Right ventricle myocardium inferior (tissue), 1 donor: ENCODE results near the gene BTRC. TPM values are rescaled to one million over a fixed set of nuclear protein-coding genes. Genes with fewer than 3 reads are reported as not detected.
A peak's percentile ranks its signal among the peaks of the same experiment; 100 is the strongest.
"Not testable (repeated sequence)": the region's sequence is repeated elsewhere in the genome, so short reads cannot be mapped to it uniquely, and the experiment has no call there.

ENCODE experiments used
- ATAC-seq: fragments of 200-7000 bp; cut with Tn5 transposase; one replicate; pipeline ENCODE4 v1.9.1; 2020; ENCODE audit warnings: mild to moderate bottlenecking, moderate library complexity
- DNase-seq: peaks from one replicate; pipeline ENCODE4 v3.0.0; 2021; ENCODE audit errors: missing footprints
- intact Hi-C: fragments of 100-400 bp; cut with DNase I; formaldehyde crosslinking; loops from one replicate; pipeline ENCODE4 v1.11.0; 2022
- long read RNA-seq: library from polyadenylated mRNA; unstranded; transcript quantifications from one replicate; pipeline ENCODE4 v2.0.0, GENCODE V29; 2021
- total RNA-seq: library from RNA; stranded (reverse); fragmentation: NEBNext Ultra II Directional; extraction: Animal tissue kit (Norgen Biotek cat#: 25700); gene quantifications from one replicate; pipeline ENCODE4 v1.2.1, GENCODE V29; 2021
- donor health status: DM: no; HTN: yes; CAD: no; lungs with severe emphysema.

Gene BTRC
- 30.9 TPM for total RNA-seq
- long read RNA-seq, full-length matches to known transcripts: 5 of 11 reads
- long read RNA-seq, partial matches to known transcripts: 0 of 11 reads
- long read RNA-seq, other reads (novel, unspliced or antisense): 6 of 11 reads

GRCh38 chr10:101353692-101354327 lies at the start of gene BTRC:
BTRC (plus strand) TSS chr10:101354165; CDS start chr10:101354181, 16 bp downstream.
- ATAC-seq (peak; percentile 99), DNase-seq (peak; percentile 97)
- intact Hi-C loops: no loop called here

DNA sequence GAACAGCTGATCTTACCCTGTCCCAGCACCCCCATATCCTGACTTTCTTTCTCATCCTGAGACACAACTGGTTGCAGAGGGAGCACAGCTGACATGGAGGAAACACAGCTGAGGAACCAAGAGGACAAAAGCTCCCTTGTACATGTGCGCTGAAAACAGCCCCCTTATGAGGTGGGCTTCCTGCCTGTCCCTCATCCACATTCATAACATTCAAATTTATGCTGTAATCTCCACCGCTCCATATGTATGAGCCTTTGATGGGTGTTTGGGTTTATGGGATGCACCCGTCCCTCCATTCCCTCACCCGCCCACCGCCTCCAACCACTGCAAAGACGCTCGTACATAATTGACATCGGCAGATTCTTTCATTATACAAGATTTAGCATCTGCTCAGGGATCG lies 49.6 kb upstream of the BTRC start:
- no peak for ATAC-seq
- DNase-seq: no peak
- intact Hi-C loops: no loop called here

DNA sequence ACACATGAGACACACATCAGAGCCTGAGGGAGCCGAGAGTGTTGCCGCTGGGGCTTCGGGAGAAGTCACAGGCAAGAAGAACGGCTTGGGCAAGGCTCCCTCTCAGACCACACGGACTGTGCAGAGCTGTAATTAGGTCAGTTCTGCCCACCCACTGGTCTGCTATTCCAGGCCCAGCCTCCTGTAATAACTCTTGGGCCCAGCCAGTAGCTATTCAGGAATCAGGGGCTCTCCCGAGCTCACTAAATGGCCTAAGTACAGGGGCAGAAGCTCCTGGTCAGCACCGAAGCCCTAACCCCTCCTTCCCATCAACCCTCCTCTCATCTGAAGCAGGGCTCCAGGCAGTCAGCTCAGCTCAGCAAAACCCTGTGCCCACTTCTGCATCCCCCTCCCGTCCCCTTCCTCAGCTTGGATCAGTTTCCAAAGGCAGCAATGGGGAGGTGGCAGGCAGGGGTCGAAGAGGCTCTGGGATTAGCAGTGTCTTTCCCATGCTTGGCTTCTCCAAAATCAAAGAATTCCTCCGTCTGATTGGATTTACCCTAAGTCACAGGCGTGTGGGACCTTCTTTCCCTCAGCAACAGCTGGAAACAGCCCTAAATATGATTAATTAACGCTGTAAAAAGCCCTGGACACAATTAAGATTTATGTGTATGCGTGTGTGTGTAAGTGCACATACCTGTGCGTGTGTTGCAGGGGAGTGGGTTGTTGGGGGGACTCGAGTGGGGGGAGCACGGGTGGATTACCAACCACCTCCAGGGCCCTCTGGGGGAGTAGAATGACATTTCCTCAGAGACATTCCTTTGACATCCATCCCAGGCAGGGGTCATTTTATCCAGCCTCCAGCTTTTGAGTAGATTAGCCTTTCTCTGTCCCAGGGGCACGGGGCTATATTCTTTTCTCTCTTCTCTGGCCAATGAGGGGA lies 48.4 kb upstream of the BTRC start:
- no peak for ATAC-seq
- DNase-seq: no peak
- intact Hi-C loops: no loop called here

DNA sequence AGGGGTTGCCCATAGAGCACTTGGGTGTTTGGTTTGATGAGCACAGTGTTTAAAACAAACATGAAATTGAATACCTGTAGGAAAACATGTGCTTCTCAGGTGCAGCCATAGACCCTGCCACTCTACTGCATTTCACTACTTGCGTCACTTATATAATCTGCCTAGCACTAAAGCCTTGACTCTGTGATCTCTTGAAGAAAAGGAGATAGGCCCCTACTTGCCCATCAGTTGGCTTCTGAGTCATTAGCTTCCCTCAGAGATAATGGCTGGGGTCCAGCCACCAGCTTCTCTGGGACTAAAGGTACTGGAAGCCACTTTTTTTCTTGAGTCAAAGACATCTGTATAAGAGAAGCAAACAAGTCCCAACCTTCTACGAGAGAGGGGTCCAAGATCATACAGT lies 45.9 kb upstream of the BTRC start:
- ATAC-seq (no peak), DNase-seq (no peak)
- intact Hi-C loops: no loop called here

DNA sequence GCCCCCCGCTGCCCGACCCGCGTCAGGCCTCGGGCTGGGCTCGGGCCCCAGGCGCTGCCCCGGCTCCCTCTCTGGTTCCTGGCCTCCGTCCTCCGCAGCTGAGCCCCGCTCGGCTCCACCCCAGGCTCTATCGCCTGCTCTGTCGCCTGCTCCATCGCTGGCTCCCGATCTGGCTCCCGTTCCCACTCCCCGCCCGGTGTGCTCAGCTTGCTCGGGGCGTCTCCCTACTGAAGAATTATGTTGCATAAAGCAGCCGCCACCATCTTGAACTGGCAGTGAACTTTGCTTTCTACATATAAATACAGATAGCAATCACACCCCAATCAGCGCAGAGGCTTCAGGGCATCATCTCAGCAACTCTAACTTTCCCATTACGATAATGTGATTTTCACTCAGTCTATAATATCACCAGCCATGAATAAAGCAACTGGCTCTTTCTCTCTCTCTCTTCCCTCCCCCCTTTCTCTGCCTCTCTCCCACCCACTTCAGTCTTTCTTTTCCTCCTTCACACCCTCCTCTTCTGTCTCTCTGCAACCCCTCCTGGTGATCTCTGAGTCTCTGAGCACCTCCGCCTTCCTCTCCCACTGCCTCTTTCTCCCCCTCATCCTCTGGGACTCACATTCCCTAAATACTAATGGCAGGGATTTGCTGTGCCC lies 43.3 kb upstream of the BTRC start:
- ATAC-seq (no peak), DNase-seq (no peak)
- intact Hi-C loops: no loop called here

- ATAC-seq (peak; percentile 61), DNase-seq (no peak)
- intact Hi-C loops: no loop called here
Observed at GRCh38 chr10:101311185-101312066, 42.5 kb upstream of the BTRC start.

DNA sequence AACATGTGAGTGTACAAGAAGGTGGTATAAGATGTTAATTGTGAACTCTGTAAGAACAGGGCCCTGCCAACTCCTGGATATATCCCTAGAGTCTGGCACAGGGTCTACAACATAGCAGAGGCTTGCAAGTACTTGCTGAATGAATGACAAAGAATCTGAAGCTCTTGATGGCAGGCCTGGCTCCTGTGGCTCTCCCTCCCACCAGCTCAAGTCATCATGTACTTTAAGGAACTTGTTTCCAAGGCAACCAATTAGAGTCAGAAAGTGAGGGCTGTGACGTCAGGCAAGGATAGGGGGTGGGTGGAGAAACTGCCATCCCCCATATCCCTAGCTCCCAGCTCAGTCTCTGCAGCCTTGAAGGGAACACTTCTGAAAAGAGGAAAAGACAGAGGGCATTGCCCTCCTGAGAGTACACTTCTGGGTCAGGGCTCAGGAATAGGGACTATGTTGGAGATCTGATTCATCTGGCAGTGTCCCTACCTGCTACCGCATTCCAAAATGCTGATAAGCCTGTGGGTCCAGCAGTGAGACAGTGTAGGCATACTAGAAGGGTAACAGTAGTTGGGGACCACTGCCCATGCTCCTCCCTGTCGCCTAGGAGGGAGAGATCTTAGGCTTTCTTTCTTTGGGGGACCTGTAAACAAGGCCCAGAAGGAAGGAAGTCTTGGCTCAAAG lies 34.6 kb upstream of the BTRC start:
- ATAC-seq: no peak
- intact Hi-C loops: no loop called here
- no peak for DNase-seq

- intact Hi-C loops: no loop called here
- no peak for DNase-seq
- no peak for ATAC-seq
Observed at GRCh38 chr10:101321073-101321472, 32.9 kb upstream of the BTRC start.

DNA sequence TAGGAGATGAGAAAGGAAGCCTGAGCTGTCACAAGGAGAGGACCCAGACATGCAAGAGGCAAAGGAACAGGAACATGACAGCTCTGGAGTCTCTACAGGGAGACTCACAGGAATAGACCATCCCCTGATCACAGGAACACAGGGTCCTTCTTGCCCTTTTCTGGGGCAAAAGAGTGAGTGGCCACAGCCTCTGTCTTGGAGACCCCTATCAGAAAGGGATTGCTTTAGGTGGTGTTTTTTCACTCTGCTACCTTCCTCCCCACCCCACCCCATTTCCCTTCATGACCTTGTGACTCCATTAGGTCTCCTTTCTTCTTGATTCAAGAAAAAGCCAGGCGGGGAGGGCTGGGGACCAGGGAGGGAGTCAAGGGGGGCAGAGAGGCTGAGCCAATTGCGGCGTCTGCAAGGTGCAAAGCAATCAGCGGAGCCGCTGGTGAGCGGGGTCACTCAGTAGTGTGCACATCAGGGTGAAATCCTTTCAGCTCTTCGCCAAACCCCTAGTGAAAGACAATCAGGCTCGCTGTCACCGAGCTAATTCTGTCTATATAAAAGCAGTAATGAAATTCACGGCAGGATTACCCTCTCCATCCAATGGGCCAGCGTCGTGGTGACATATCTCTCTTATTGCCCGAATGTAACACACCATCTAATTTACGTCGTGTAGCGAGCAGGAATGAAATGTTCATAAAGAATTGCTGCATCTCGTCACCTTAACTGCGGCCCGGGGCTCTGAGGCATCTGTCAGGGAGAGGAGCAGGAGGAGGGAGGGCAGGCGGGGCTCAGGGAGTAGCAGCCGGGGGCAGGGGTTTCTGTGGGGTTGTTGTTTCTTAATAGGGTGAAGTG lies 31.5 kb upstream of the BTRC start:
- DNase-seq (no peak), ATAC-seq (no peak)
- intact Hi-C loops: no loop called here

DNA sequence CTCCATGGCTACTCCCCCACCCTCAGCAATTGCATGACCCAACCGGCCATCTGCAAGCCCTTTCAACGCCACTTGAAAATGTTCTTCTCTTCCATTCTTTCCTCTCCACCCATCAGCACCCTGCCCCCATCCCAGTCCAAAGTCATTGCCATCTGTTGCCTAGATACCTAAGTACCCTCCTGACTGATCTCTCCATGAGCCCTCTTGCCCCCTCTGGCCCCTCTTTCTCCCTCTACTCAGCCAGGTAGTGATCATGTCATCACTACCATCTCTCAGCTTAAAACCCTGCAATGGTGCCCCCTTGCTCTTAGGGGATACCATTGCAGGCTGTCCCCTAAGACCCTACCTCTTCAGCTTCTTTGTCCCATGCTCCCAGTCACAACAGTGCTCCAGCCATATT lies 30.5 kb upstream of the BTRC start:
- DNase-seq: no peak
- intact Hi-C loops: no loop called here

GRCh38 chr10:101327454-101327853 lies 26.5 kb upstream of the BTRC start:
- ATAC-seq, DNase-seq, intact Hi-C loops: not testable (repeated sequence)

More for the DNA sequence above, 30.5 kb upstream of the BTRC start:
- ATAC-seq: no peak

DNA sequence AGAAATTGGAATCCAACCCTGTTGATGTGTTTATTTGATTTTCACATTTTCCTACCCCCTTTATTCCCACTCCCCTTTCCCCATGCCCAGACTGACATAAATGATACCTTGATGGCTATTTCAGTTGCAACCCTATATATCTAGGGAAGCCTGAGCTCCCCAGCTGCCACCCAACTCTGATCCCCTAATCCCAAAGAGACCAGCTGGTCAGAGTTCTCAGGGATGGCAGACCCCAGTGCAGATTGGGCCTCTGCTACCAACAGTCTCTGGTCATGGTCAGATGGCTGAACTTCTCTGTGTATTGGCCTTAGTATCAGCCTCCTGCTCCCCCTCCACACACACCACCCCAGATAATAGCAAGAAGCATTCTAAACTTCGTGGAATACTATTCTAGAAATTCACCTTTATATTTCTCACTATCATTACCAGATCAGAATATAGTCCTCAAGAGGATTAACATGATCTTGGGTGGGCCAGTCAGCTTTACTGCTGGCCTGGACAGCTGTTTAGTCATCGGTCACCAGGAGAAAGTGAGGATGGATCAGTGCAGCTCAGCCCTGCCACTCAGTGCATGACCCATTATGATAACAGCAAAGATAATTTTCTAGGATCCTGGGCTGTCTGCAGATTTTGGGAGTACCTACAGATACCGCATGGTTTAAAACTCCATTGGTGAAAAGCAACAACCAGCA lies 24.5 kb upstream of the BTRC start:
- DNase-seq (no peak), ATAC-seq (no peak)
- intact Hi-C loops: no loop called here

GRCh38 chr10:101330231-101330630 lies 23.7 kb upstream of the BTRC start:
- intact Hi-C loops: no loop called here
- DNase-seq: no peak
- no peak for ATAC-seq

DNA sequence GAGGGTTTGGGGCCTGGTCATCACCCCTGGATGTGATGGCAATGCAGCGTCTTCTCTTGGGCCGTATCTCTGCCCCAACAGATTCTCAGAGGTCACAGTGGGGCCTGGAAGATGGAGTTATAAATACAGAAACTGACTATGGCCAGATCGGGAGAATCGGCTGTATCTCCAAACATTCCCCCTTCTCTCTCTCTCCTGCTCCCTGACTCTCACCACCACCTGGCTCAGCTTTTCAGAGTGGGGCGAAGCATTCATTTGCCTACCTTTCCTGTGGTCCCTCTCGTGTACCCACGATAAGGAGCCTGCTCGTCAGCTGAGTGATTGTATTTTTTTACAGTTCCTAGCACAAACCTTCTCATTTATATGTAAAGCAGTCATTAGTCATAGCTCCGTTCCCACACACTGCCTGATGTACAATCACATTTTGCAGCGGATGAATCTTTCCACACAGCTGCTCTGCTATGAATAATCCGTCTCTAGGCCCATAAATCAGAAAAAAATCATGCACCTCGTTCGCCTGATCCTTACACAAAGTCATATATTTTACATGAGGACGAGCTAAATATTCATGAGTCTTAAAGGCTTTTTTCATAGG lies 23.2 kb upstream of the BTRC start:
- ATAC-seq (no peak), DNase-seq (no peak)
- intact Hi-C loops: no loop called here

DNA sequence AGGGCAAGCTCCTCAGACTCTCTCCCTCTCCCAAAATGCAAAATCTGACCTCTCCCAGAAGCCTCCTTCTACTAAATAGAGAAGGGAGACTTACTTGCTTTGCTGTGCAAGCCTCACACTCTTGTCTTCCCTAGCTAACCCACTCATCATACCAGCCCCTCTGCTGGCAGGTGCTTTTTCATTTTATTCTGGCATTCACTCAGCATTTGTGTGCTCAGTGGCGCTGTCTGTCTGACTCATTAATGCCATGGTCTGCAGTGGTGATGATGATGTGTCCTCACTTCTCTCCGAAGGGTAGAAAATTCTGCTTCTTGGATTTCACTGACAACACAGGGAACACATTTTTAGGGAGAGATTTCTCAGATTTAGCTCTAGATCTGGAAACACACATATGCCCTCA lies 22.0 kb upstream of the BTRC start:
- ATAC-seq (no peak), DNase-seq (no peak)
- intact Hi-C loops: no loop called here

- intact Hi-C loops, ATAC-seq, DNase-seq: not testable (repeated sequence)
Observed at GRCh38 chr10:101334259-101334658, 19.7 kb upstream of the BTRC start.
